Iris pigment epithelial cell (primary cell): ENCODE results near the gene POLG2.
"Not testable (repeated sequence)": the region's sequence is repeated elsewhere in the genome, so short reads cannot be mapped to it uniquely, and the experiment has no call there.

Source experiments
- DNase-seq: peaks from one replicate; pipeline ENCODE4 v3.0.0-alpha.2; 2011; ENCODE audit warnings: low read depth

The POLG2 gene

GRCh38 chr17:64439956-64440355 lies 56.9 kb downstream of the POLG2 start:
- DNase-seq = no peak

- DNase-seq = not testable (repeated sequence)
These were observed 57.3 kb downstream of the POLG2 start for GRCh38 chr17:64439521-64439920.

GRCh38 chr17:64437944-64438525 lies 58.8 kb downstream of the POLG2 start:
- DNase-seq = no peak

- DNase-seq = no peak
These were observed 65.3 kb downstream of the POLG2 start for GRCh38 chr17:64431534-64431933.

DNA sequence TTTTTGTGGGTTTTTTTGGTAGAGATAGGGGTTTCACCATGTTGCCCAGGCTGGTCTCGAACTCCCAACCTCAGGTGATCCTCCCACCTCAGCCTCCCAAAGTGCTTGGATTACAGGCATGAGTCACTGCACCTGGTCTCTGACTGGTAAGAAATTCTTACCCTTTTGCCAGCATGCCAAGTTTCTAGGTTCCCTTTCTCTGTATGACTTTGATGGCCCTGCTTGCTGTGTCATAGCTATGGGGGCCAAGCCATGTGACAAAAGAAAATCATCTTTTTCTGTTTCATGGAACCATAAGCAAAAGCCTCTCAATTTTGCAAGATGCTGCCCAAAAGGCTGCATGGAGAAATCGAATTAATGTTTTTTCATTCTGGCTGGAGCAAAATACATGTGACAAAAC lies 66.8 kb downstream of the POLG2 start:
- DNase-seq = not testable (repeated sequence)

- DNase-seq = no peak
These were observed 68.4 kb downstream of the POLG2 start for GRCh38 chr17:64428406-64428805.
